HG02981 (cell line): ENCODE results near the gene EDRF1.
"Not testable (repeated sequence)": the region's sequence is repeated elsewhere in the genome, so short reads cannot be mapped to it uniquely, and the experiment has no call there.

ENCODE experiments used
- ATAC-seq: cut with Tn5 transposase; IDR thresholded peaks from one replicate; pipeline ENCODE4 v1.9.1; 2021; ENCODE audit warnings: mild to moderate bottlenecking, moderate library complexity; ENCODE audit not compliant: unreplicated experiment

Gene EDRF1

DNA sequence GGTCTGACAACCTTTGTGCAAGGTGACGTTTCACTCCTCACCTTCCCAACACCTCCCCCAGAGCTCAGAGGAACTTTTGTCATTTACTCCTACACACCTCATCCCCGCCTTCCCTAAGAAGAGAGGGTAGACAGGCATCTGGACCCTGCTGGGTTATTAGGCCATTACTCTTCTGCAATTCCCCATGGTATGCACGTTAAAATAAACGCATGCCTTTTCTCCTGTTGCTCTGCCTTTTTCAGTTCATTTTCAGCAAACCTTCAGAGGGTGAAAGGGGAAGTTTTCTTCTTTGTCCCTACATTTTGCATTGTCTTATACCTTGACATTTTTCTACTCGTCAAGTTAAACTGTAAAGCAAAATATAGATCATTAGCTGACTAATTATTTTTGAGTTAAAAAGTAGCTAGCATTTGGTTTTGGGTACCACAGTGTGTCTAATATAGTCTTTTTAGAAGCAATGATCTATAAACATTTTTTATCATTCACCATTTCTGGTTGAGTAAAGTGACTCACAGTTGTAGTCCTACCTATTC is 10.5 kb upstream of the EDRF1 start:
- peak; percentile 50 for ATAC-seq

GRCh38 chr10:125709553-125710474 is 9.7 kb upstream of the EDRF1 start:
- no peak for ATAC-seq

DNA sequence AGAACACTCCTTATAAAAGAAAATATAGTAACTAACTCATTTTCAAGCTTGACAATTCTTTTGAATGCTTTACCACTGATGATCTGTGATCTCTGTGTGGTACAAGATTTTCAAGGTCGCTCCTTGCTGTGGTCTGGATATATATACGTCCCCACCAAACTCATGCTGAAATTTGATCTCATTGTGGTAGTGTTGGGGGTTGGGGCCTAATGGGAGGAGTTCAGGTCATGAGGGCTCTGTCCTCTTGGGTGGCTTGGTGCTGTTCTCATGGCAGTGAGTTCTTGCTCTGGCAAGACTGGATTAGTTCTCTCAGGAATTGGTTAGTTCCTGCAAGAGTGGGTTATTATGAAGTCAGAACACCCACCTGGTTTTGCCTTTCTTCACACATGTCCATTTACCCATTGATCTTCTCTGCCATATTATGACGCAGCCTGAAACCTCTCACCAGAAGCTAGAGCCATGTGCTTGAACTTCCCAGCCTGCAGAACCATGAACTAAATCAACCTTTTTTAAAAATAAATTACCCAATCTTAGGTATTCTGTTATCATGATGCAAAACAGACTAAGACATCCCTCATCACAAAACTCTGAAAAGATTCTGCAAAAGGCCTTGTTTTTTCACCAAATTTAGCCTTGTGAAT is 8.3 kb upstream of the EDRF1 start:
- no peak for ATAC-seq

DNA sequence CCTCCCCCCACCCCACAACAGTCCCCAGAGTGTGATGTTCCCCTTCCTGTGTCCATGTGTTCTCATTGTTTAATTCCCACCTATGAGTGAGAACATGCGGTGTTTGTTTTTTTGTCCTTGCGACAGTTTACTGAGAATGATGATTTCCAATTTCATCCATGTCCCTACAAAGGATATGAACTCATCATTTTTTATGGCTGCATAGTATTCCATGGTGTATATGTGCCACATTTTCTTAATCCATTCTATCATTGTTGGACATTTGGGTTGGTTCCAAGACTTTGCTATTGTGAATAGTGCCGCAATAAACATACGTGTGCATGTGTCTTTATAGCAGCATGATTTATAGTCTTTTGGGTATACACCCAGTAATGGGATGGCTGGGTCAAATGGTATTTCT is 4.8 kb upstream of the EDRF1 start:
- ATAC-seq = not testable (repeated sequence)

DNA sequence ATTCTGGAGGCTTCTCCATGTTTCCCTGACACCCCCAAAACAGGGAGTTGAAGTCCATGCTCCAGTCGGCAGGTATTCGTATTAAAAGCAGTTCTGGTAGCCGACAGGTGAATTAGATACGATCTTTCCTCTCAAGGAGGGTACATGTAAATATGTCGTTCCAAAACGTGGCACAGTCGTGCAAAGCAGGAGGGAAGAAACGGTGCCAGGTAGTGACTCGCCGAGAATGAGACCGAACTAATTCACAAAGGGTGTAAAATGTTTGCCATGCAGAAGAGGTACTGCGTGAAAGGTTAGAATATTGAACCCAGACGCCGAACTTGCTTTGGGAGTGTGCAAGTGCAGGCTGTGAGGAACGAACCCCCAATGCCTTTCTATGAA is 483 bp downstream of the EDRF1 start:
- ATAC-seq = no peak

DNA sequence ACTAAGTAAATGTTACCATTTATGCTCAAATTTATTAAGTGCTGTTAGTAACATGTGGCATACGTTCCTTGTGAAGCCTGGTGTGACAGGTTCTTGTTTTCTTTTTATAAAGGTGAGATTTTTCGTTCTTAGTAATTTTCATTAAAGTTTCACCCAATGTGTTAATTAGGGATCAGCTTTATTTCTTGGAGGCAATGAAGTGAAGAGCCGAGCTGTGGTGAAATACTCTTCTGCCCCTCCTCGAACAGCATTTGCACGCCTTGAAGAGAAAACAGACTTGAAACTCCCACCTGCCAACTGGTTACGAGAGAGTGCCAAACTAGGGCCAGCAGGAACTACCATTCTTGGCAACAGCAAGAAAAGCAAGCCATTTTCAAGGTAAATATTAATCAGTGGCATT is 1.5 kb downstream of the EDRF1 start:
- peak; percentile 32 for ATAC-seq

DNA sequence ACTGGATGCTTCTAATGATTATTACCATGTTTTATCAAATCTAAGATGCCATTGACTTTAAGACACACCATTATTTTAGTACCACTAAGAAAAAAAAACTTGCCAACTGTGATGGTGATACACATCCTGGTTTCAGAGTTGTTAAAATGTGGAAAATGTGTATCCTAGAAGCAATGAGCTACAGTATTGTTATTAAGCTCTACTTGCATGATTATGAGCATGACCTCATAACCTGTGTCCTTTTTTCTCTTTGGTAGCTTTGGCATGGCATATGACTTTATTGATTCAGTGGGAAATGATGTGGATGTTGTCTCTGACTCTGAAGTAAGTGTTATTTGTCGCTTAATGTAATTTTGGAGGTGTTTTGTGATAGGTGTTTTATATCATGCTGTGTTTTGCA is 3.3 kb downstream of the EDRF1 start:
- no peak for ATAC-seq

DNA sequence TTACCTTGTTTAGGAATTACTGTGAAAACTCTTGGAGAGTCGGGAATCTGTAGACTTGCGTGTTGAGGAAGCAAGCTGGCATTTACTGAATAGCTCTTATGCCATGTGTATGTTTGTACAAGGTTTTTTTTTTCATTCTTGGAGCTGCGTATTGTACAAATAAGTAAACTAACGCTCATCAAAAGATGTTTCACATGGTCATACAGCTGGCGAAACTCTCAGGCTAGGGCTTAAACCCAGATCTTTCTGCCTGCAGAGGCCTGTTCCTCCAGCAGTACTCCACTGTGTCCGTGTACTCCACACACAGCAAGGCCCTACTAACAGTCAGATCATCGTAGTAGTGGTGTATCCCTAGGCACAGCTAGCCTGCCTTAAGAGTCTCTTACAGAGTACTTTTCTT is 7.4 kb downstream of the EDRF1 start:
- ATAC-seq = no peak

GRCh38 chr10:125727436-125727835 is 7.9 kb downstream of the EDRF1 start:
- no peak for ATAC-seq

DNA sequence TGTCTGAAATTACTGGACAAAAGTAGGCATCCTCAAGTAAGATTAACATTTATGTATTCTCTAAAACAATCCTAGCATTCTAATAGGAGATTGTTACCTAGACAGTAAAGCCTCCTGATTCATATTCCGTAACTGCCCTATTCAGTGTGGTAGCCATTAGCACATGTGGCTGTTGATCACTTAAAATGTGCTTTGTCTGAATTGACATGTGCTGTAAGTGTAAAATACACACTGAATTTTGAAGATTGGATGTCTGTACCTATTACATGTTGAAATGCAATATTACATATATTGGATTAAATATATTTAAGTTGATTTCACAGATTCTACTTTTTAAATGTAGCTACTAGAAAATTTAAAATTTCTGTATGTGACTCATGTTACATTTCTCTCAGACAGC is 14.6 kb downstream of the EDRF1 start:
- ATAC-seq = no peak

- no peak for ATAC-seq
Measured at GRCh38 chr10:125734823-125735222, 15.3 kb downstream of the EDRF1 start.

GRCh38 chr10:125738206-125738605 is 18.7 kb downstream of the EDRF1 start:
- no peak for ATAC-seq

DNA sequence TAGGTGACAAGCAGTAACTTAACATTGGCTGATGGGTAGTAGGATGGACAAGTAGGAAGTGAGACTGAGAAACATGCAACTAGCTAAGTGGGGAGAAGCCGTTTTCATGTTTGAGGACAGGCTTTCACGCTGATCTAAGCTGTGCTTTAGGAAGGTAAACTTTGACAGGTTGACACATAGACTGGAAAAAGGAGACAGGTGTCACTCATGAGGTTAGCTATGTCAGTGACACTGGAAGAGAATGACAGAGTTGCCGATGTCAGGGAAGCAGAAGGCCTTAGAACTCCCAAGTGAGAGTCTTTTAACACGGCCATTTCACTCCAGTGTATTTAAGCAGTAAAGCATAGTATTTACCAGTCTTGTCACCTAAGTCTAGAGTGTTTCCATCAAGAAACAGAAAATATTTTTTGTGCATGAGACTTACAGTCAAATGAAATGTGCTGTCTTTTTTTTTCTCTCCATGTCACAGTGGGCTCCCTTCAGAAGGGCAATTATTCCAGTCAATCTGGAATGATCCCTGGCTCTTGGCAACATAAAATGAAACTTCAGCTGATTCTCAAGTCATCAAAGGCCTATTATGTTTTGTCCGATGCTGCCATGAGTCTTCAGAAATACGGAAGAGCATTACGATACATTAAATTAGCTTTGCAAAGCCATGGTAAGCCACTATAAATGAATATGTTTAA is 20.6 kb downstream of the EDRF1 start:
- ATAC-seq = no peak

- ATAC-seq = no peak
Measured at GRCh38 chr10:125742465-125742864, 23.0 kb downstream of the EDRF1 start.

- no peak for ATAC-seq
Measured at GRCh38 chr10:125744909-125745308, 25.4 kb downstream of the EDRF1 start.

DNA sequence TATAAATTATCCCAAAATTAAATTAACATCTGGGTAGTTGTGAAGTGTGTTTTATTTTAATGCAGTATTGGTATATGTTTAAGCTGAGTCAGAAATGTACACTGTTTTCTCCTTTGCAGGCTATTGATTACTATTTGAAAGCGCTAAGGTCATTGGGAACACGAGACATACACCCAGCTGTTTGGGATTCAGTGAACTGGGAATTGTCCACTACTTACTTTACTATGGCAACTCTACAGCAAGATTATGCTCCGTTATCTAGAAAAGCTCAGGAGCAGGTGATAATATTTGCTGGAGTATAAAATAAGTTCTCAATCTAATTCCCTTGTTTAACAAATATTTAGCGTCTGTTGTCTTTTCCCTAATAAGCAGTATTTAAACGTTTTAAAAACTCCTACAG is 27.9 kb downstream of the EDRF1 start:
- no peak for ATAC-seq

GRCh38 chr10:125756196-125756595 is 36.7 kb downstream of the EDRF1 start:
- no peak for ATAC-seq

GRCh38 chr10:125756853-125757487 is 37.5 kb downstream of the EDRF1 start:
- ATAC-seq = no peak

DNA sequence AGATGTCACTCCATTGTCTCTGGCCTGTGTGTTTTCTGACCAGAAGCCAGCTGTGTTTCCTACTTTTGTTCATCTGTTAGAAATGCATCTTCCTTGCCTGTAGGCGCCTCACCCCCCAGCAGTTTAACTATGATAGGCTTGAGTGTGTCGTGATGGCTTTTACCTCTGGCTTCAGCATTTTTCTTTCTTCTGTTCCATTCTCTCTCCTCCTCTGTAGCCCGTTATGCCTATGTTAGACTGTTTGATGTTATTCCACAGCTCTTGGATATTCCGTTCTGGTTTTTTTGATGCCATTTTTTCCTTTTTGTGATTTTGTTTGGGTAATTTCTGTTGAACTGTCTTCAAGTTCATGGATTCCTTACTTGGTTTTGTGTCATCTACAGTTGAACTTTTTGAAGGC is 38.2 kb downstream of the EDRF1 start:
- no peak for ATAC-seq

DNA sequence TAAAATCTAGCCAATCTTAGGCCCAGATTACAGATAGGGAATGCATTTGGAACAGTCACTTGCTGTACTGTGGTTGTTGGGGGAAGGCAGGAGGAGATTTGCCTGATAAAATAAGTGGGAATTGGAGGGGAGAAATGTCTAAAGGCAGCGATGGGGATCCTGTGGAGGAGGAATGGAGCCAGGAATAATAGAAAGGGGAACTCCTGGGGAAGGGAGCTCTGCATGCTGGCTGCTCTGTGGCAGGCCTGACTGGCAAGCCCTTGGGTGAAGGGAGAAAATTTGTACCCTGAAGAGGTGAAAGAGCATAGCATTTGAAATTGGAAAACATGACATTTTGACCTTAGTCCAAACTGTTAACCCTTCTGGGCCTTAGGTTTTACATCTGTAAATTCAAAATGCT is 42.5 kb downstream of the EDRF1 start:
- no peak for ATAC-seq
